ENCODE results near the gene PLCD3. TPM values are rescaled to one million over a fixed set of nuclear protein-coding genes. Genes with fewer than 3 reads are reported as not detected.

PLCD3 gene
- total and polyA plus RNA-seq, 9 of the 15 experiments (the other 6 are each of a cell fraction or from before 2014, with no cell fraction given): 0.20 to 22.6 (median 7.5) TPM

GRCh38 chr17:45161288-45162024 is 29.1 kb upstream of the PLCD3 start, which contains the start of gene HEXIM2 (continued):
- TF ChIP-seq BRD4 (IDR thresholded peaks at IDR 0.05): peak; percentile 100
- no peak for TF ChIP-seq TFAM (CRISPR knock-in tag; conservative IDR thresholded peaks at IDR 0.05)
- peak; percentile 57; the same call in 1 of the 2 replicates for TF ChIP-seq TEAD2 (tag; IDR thresholded peaks at IDR 0.05)
- no peak for TF ChIP-seq ELF4 (CRISPR knock-in tag; IDR thresholded peaks at IDR 0.05)
- TF ChIP-seq NFYB (IDR thresholded peaks at IDR 0.05; ENCODE audit: extremely low read depth, insufficient read length): peak; percentile 93
- TF ChIP-seq CBX3 (IDR thresholded peaks at IDR 0.05; ENCODE audit: borderline replicate concordance in 1 of 2, low read length in 2 of 2): peak in 1 of 2 experiments; percentile 75; a peak in 1 of 3 replicates
- TF ChIP-seq ZNF77 (CRISPR knock-in tag; IDR thresholded peaks at IDR 0.05): no peak
- TF ChIP-seq MED1 (CRISPR knock-in tag; IDR thresholded peaks at IDR 0.05; ENCODE audit: borderline replicate concordance): no peak
- TF ChIP-seq SRSF9 (IDR thresholded peaks at IDR 0.05; ENCODE audit: borderline replicate concordance, low read depth, low read length): no peak
- no peak; a peak in 1 of 4 replicates for TF ChIP-seq SRF (CRISPR knock-in tag; IDR thresholded peaks at IDR 0.05)
- TF ChIP-seq ZNF408 (CRISPR knock-in tag; IDR thresholded peaks at IDR 0.05; ENCODE audit: low read depth): no peak
- TF ChIP-seq MNT (conservative IDR thresholded peaks at IDR 0.05): peak in 1 of 2 experiments; percentile 64; a peak in 2 of 4 replicates
- no peak for TF ChIP-seq CEBPZ (IDR thresholded peaks at IDR 0.05; ENCODE audit: borderline replicate concordance, low read depth, low read length)
- peak; percentile 67 for TF ChIP-seq NEUROD1 (IDR thresholded peaks at IDR 0.05; ENCODE audit: borderline replicate concordance, low read depth, low read length, partially characterized antibody)
- TF ChIP-seq ZNF12 (CRISPR knock-in tag; IDR thresholded peaks at IDR 0.05): no peak
- TF ChIP-seq, protein P1, sequence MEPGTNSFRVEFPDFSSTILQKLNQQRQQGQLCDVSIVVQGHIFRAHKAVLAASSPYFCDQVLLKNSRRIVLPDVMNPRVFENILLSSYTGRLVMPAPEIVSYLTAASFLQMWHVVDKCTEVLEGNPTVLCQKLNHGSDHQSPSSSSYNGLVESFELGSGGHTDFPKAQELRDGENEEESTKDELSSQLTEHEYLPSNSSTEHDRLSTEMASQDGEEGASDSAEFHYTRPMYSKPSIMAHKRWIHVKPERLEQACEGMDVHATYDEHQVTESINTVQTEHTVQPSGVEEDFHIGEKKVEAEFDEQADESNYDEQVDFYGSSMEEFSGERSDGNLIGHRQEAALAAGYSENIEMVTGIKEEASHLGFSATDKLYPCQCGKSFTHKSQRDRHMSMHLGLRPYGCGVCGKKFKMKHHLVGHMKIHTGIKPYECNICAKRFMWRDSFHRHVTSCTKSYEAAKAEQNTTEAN (CRISPR knock-in tag; IDR thresholded peaks at IDR 0.05): no peak; the same call in 1 of the 2 replicates

All from K562 (cell line).